MCF 10A (cell line): ENCODE data around the gene CDA. TPM values are rescaled to one million over a fixed set of nuclear protein-coding genes. Genes with fewer than 3 reads are reported as not detected.
A peak's percentile ranks its signal among the peaks of the same experiment; 100 is the strongest.

Source experiments
- BruUV-seq: library from RNA; stranded (reverse); fragments of 400-500 nt; replicated peaks from 2 replicates; lab custom pipeline; 2021; lab: Mats Ljungman, UMichigan
- CTCF ChIA-PET: fragments of 300-600 bp; sonication (Branson Sonifier 250); formaldehyde crosslinking; extraction: SDS; loops from one replicate; lab custom pipeline; 2021; ENCODE audit warnings: antibody characterized with exemption, inconsistent platforms; lab: Yijun Ruan, JAX
- POLR2A ChIA-PET: fragments of 300-600, 350-650 bp; sonication (Branson Sonifier 250); formaldehyde crosslinking; extraction: SDS; loops from one replicate; lab custom pipeline; 2020; ENCODE audit warnings: antibody characterized with exemption, inconsistent platforms; lab: Yijun Ruan, JAX
- DNase-seq: peaks from one replicate; pipeline ENCODE4 v3.0.0-alpha.2; 2018; ENCODE audit not compliant: unreplicated experiment
- H3K27ac Mint-ChIP-seq: one replicate; pipeline ENCODE4 v1.8.0; 2022; ENCODE audit warnings: mild to moderate bottlenecking, low read depth, mixed read lengths; ENCODE audit not compliant: unreplicated experiment
- H3K27me3 Mint-ChIP-seq: one replicate; pipeline ENCODE4 v1.8.0; 2022; ENCODE audit warnings: mixed read lengths; ENCODE audit not compliant: insufficient read depth, unreplicated experiment
- H3K36me3 Mint-ChIP-seq: one replicate; pipeline ENCODE4 v1.8.0; 2022; ENCODE audit warnings: mild to moderate bottlenecking, moderate library complexity, mixed read lengths; ENCODE audit not compliant: insufficient read depth, unreplicated experiment
- H3K4me1 Mint-ChIP-seq: one replicate; pipeline ENCODE4 v1.8.0; 2022; ENCODE audit warnings: mixed read lengths; ENCODE audit not compliant: insufficient read depth, unreplicated experiment
- H3K4me3 Mint-ChIP-seq: one replicate; pipeline ENCODE4 v1.8.0; 2022; ENCODE audit warnings: mild to moderate bottlenecking, moderate library complexity, mixed read lengths; ENCODE audit not compliant: unreplicated experiment
- H3K9me3 Mint-ChIP-seq: one replicate; pipeline ENCODE4 v1.8.0; 2022; ENCODE audit warnings: mixed read lengths; ENCODE audit not compliant: unreplicated experiment
- CTCF ChIP-seq: fragments of 200-600 bp; IDR thresholded peaks from one replicate; pipeline ENCODE4 v1.8.0; 2022; ENCODE audit warnings: antibody characterized with exemption, mild to moderate bottlenecking; ENCODE audit not compliant: unreplicated experiment
- intact Hi-C: fragments of 100-400 bp; cut with micrococcal nuclease; formaldehyde crosslinking; loops from 2 replicates; pipeline ENCODE4 v1.14.1; 2022
- total RNA-seq: library from RNA; stranded (reverse); gene quantifications from 2 replicates; pipeline ENCODE4 v1.2.3, GENCODE V29; 2022

CDA gene
- total RNA-seq, 1 experiment from 2014 or later: not detected

- Mint-ChIP-seq H3K27me3 (no peaks in the 10 kb centered on the region), H3K9me3 (no peaks in the 10 kb centered on the region), H3K27ac (no peak overlapping the region), H3K4me1 (no peaks in the 10 kb centered on the region), H3K36me3 (peaks cover 54% of the 10 kb centered on the region), H3K4me3 (no peak overlapping the region)
- intact Hi-C loops: no loop called here
- TF ChIP-seq CTCF: no peak
- no peak for DNase-seq
- ChIA-PET CTCF (interaction anchor here (1.0 to 2.0 kb wide), 2 partner anchors 12 to 125 kb away, joined by 4 read pairs; partner anchors contain the start of gene PINK1), POLR2A (interaction anchor here (1.0 to 1.7 kb wide), 3 partner anchors 11 to 137 kb away, joined by 3 to 5 read pairs (median 3); partner anchors contain the start of genes MUL1 and PINK1)
- BruUV-seq: no TSS peak
Observed at GRCh38 chr1:20645414-20645813, 56.5 kb downstream of the CDA start.

- Mint-ChIP-seq H3K9me3 (no peaks in the 10 kb centered on the region), H3K27me3 (no peaks in the 10 kb centered on the region), H3K4me3 (no peak overlapping the region), H3K36me3 (peaks cover 60% of the 10 kb centered on the region), H3K27ac (no peak overlapping the region), H3K4me1 (no peaks in the 10 kb centered on the region)
- intact Hi-C loops: no loop called here
- ChIA-PET POLR2A (interaction anchor here (0.6 to 2.1 kb wide), 2 partner anchors 12 to 15 kb away, joined by 3 to 14 read pairs; partner anchors contain the start of gene DDOST), CTCF (no interaction called here)
- no peak for TF ChIP-seq CTCF
- DNase-seq: no peak
- BruUV-seq: no TSS peak
Observed at GRCh38 chr1:20648438-20648837, 59.5 kb downstream of the CDA start.

GRCh38 chr1:20648946-20649345 lies 60.0 kb downstream of the CDA start:
- no peak for DNase-seq
- no TSS peak for BruUV-seq
- Mint-ChIP-seq H3K4me1 (no peaks in the 10 kb centered on the region), H3K4me3 (peak overlapping the region; percentile 14), H3K27me3 (no peaks in the 10 kb centered on the region), H3K27ac (peak overlapping the region; percentile 43), H3K36me3 (peaks cover 62% of the 10 kb centered on the region), H3K9me3 (no peaks in the 10 kb centered on the region)
- POLR2A ChIA-PET: interaction anchor here (1.0 kb wide), 1 partner anchor 385 kb away, joined by 5 read pairs; no protein-coding TSS in a partner anchor
- CTCF ChIA-PET: no interaction called here
- intact Hi-C loops: no loop called here
- TF ChIP-seq CTCF: no peak

- Mint-ChIP-seq H3K27ac (no peak overlapping the region), H3K36me3 (peaks cover 78% of the 10 kb centered on the region), H3K4me3 (no peak overlapping the region), H3K4me1 (no peaks in the 10 kb centered on the region), H3K27me3 (no peaks in the 10 kb centered on the region), H3K9me3 (no peaks in the 10 kb centered on the region)
- POLR2A ChIA-PET: no interaction called here
- BruUV-seq: TSS peak; percentile 68
- CTCF ChIA-PET: no interaction called here
- TF ChIP-seq CTCF: no peak
- intact Hi-C loops: no loop called here
- no peak for DNase-seq
Observed at GRCh38 chr1:20652300-20652699, 63.4 kb downstream of the CDA start.
